Sigmoid colon (tissue), 7 donors: ENCODE measurements around the gene CTDSPL2. TPM values are rescaled to one million over a fixed set of nuclear protein-coding genes. Genes with fewer than 3 reads are reported as not detected.

Experiments
- DNase-seq: peaks from one replicate; pipeline ENCODE4 v3.0.0-alpha.2; 2019
- H3K27ac ChIP-seq, 4 donors: fragments of 200-600 bp; sonication (generic); one replicate each; pipeline ENCODE4 v1.5.1; 2016 to 2019; ENCODE audit warnings: mild to moderate bottlenecking in 1 of 4
- H3K27me3 ChIP-seq, 3 donors: fragments of 200-600 bp; sonication (generic); one replicate each; pipeline ENCODE4 v1.5.1; 2019; ENCODE audit warnings: mild to moderate bottlenecking in 1 of 3
- H3K36me3 ChIP-seq, 4 donors: fragments of 200-600 bp; sonication (generic); one replicate each; pipeline ENCODE4 v1.5.1; 2016 to 2019
- H3K4me1 ChIP-seq, 4 donors: fragments of 200-600 bp; sonication (generic); one replicate each; pipeline ENCODE4 v1.5.1; 2017 to 2019
- H3K4me3 ChIP-seq, 4 donors: fragments of 200-600 bp; sonication (generic); one replicate each; pipeline ENCODE4 v1.5.1; 2017 to 2019; ENCODE audit warnings: mild to moderate bottlenecking in 2 of 4, moderate library complexity in 1 of 4
- H3K9me3 ChIP-seq, 4 donors: fragments of 200-600 bp in 3 of 4; sonication (generic) in 3 of 4; one replicate each; pipeline versions ENCODE4 v1.5.1 to v1.6.1; 2013 to 2019
- EP300 ChIP-seq, 4 donors: sonication (generic); formaldehyde crosslinking; IDR thresholded peaks; one replicate each; pipeline ENCODE4 v1.6.1; 2017; ENCODE audit warnings: antibody characterized with exemption in 4 of 4
- POLR2A ChIP-seq, 2 donors: fragments of 450-650 bp; IDR thresholded peaks; one replicate each; pipeline ENCODE4 v1.6.1; 2016; ENCODE audit warnings: antibody characterized with exemption in 2 of 2, mild to moderate bottlenecking in 2 of 2, moderate library complexity in 2 of 2
- POLR2AphosphoS5 ChIP-seq, 4 donors: sonication (generic); formaldehyde crosslinking; IDR thresholded peaks; one replicate each; pipeline ENCODE4 v1.6.1; 2017; ENCODE audit warnings: antibody characterized with exemption in 4 of 4
- WGBS, 2 donors: extraction: QIAGEN DNeasy Blood & Tissue Kit; methylation state at CpG; one replicate each; pipeline ENCODE4 v1.1.7; 2013; 5-methylcytosine and 5-hydroxymethylcytosine counted together
- intact Hi-C: fragments of 100-400 bp; cut with DNase I; formaldehyde crosslinking; loops from one replicate; pipeline ENCODE4 v1.15.1; 2023
- polyA plus RNA-seq, 3 donors: library from polyadenylated mRNA; stranded (reverse); fragments of 200-250 nt; gene quantifications; one replicate each; pipeline ENCODE4 v1.2.3, GENCODE V29; 2013
- total RNA-seq, 4 donors: library from RNA; depleted of rRNA; stranded (reverse); fragments of >200 nt; gene quantifications; one replicate each; pipeline ENCODE4 v1.1.0, GENCODE V29; 2016
- TF ChIP-seq, protein P1 (sequence below), 4 experiments: fragments of 450-650 bp in 3 of 4; fragments of 200-600 bp in 1 of 4; IDR thresholded peaks; one replicate each; pipeline ENCODE4 v1.5.1; 2016 to 2019; ENCODE audit warnings: antibody characterized with exemption in 4 of 4, mild to moderate bottlenecking in 3 of 4, moderate library complexity in 2 of 4
- donor health status: healthy with polysubstance abuse.
- donor health status: Bipolar disorder and iron deficiency.
- donor health status: healthy.

CTDSPL2 gene
- total and polyA plus RNA-seq, 7 donors: 5.4 to 57.8 (median 25.4) TPM

DNA sequence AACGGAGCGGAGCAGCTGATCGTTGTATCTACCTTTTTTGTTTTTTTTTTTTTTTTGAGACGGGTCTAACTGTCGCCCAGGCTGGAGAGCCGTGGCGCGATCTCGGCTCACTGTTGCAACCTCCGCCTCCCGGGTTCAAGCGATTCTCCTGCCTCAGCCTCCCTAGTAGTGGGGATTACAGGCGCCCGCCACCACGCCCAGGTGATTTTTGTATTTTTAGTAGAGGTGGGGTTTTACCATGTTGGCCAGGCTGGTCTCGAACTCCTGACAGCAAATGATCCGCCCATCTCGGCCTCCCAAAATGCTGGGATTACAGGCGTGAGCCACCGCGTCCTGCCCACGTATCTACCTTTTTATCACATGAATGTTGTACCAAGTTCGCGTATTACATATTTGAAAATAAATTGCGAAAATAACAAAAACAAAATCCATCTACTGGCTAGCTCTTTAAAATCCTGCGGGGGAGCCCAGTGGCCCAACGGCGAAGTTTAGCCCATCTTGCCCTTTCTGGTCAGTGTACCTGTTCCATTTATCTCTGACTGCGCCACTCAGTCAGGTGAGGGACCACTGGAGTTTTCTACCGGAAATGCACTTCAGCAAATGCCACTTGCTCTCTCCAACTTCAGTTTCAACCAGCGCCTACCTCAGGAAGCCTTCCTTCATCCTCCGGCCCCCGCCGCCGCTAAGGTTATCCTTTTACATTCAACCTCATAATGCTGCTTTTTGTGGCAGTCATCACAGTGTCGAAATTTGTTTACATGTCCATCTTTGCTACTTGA, 108.3 kb downstream of the CTDSPL2 start:
- 50 to 60% methylated on average over 36 of the region's 36 CpGs for WGBS, 2 donors

DNA sequence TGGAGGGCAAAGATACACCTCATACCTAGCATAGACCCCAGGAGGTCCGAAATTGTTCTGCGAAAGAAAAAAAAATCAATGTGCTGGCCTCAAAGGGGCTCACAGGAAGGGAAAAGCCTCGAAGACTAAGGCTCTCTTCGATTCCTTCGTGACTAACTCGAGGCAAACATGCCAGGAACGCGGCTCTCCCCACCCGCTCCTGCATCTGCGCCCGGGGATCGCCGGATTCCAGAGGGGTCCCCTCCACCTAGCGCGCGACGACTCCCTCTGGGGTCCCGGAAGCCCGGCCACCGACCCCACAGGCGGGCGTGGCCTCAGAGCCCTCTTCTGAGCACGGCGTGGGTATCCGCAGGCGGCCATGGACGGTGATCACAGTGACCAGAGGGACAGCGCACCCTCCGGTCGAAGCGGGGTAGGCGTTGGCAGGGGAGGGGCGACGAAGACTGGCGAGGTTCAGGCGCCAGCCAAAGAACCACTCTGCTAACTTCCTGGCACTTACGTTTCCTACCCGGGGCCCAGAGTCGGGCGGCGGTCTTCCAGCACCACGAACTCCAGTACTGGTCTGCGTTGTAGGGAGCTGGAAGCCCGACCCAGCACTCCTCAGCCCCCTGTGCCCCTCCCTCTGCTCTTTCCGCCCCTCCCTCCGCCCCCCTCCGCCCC, 109.0 kb downstream of the CTDSPL2 start:
- Histone ChIP-seq H3K36me3 (peaks cover 0 to 21% (median 1%) of the 10 kb centered on the region in 4 donors), H3K27me3 (no peaks in the 10 kb centered on the region), H3K9me3 (no peaks in the 10 kb centered on the region), H3K27ac (peak overlapping the region; percentile 95 to 99 (median 98)), H3K4me1 (peaks cover 0 to 46% (median 40%) of the 10 kb centered on the region in 4 donors), H3K4me3 (peak overlapping the region; percentile 80 to 100 (median 90))
- peak; percentile 62 to 92 (median 80) for TF ChIP-seq POLR2AphosphoS5 (IDR thresholded peaks at IDR 0.05)
- TF ChIP-seq POLR2A (IDR thresholded peaks at IDR 0.05): peak; percentile 75 to 83
- no peak for TF ChIP-seq EP300 (IDR thresholded peaks at IDR 0.05)
- TF ChIP-seq, protein P1, sequence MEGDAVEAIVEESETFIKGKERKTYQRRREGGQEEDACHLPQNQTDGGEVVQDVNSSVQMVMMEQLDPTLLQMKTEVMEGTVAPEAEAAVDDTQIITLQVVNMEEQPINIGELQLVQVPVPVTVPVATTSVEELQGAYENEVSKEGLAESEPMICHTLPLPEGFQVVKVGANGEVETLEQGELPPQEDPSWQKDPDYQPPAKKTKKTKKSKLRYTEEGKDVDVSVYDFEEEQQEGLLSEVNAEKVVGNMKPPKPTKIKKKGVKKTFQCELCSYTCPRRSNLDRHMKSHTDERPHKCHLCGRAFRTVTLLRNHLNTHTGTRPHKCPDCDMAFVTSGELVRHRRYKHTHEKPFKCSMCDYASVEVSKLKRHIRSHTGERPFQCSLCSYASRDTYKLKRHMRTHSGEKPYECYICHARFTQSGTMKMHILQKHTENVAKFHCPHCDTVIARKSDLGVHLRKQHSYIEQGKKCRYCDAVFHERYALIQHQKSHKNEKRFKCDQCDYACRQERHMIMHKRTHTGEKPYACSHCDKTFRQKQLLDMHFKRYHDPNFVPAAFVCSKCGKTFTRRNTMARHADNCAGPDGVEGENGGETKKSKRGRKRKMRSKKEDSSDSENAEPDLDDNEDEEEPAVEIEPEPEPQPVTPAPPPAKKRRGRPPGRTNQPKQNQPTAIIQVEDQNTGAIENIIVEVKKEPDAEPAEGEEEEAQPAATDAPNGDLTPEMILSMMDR (IDR thresholded peaks at IDR 0.05): peak in 3 of 4 experiments; percentile 25 to 43 (median 37)
- DNase-seq: no peak
- WGBS, 2 donors: 0% methylated on average over 45 to 46 of the region's 47 CpGs
- intact Hi-C loops: loop anchor here (2.0 to 10.0 kb wide), 3 partner anchors 110 to 838 kb away; partner anchors contain the start of genes CTDSPL2 and GATM

More for the DNA sequence above, 108.3 kb downstream of the CTDSPL2 start:
- Histone ChIP-seq H3K4me3 (peak overlapping the region; percentile 80 to 100 (median 90)), H3K27ac (peak overlapping the region; percentile 95 to 99 (median 98)), H3K4me1 (peaks cover 0 to 39% (median 33%) of the 10 kb centered on the region in 4 donors), H3K9me3 (no peaks in the 10 kb centered on the region), H3K27me3 (no peaks in the 10 kb centered on the region), H3K36me3 (peaks cover 0 to 14% (median 1%) of the 10 kb centered on the region in 4 donors)
- TF ChIP-seq POLR2A (IDR thresholded peaks at IDR 0.05) (no peak), EP300 (IDR thresholded peaks at IDR 0.05) (no peak), POLR2AphosphoS5 (IDR thresholded peaks at IDR 0.05) (no peak)
- TF ChIP-seq, protein P1 (IDR thresholded peaks at IDR 0.05): no peak
- peak; percentile 70 for DNase-seq
- intact Hi-C loops: loop anchor here (2.0 to 10.0 kb wide), 3 partner anchors 109 to 839 kb away; partner anchors contain the start of genes CTDSPL2 and GATM

DNA sequence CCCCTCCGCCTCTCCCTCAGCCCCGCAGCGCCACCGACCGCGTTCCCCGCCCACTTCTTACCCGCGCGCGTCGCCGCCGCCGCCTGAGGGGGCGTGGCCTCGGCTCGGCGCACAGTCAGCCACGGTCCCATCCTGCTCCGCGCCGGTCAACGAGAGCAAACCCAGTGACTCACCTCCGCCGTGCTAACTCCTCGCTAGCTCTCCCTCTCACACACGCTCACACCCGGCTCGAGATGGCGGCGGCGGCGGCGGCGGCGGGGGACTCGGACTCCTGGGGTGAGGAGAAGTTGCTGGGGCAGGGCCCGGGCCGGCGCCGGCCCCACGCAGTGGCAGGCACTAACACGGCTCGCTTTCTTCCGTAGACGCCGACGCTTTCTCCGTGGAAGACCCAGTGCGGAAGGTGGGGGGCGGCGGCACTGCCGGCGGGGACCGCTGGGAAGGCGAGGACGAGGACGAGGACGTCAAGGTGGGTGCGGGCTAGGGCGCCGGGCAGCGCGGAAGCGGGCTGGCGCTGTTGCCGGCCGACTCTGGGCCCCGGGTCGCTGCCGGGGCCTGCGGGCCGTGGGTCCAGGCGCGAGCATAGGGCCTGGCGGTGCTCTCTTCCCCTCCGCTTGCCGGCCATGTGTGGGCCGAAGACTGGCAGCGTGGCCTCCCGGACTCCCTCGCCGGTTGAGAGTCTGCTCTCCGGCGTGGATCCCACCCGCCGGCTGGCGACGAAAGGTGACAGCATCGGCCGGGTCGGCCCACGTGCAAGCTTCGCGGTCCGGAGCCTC, 109.7 kb downstream of the CTDSPL2 start, which contains the start of gene EIF3J:
Gene EIF3J (plus strand): TSS at position 186 of the 773 bp plus-strand sequence. CDS start 48 bp downstream, at position 234.
- Histone ChIP-seq H3K36me3 (peaks cover 0 to 22% (median 1%) of the 10 kb centered on the region in 4 donors), H3K4me1 (peaks cover 0 to 53% (median 47%) of the 10 kb centered on the region in 4 donors), H3K27ac (peak within 1 kb of the TSS; percentile 95 to 99 (median 98)), H3K4me3 (peak within 1 kb of the TSS; percentile 80 to 100 (median 90)), H3K27me3 (no peaks in the 10 kb centered on the region), H3K9me3 (no peaks in the 10 kb centered on the region)
- 0% methylated on average over 96 of the region's 97 CpGs for WGBS, 2 donors
- peak; percentile 26 to 57 for TF ChIP-seq POLR2A (IDR thresholded peaks at IDR 0.05)
- TF ChIP-seq EP300 (IDR thresholded peaks at IDR 0.05): no peak
- TF ChIP-seq, protein P1 (IDR thresholded peaks at IDR 0.05): no peak
- peak; percentile 92 to 99 (median 96) for TF ChIP-seq POLR2AphosphoS5 (IDR thresholded peaks at IDR 0.05)
- intact Hi-C loops: loop anchor here (2.0 to 10.0 kb wide), 3 partner anchors 110 to 838 kb away; partner anchors contain the start of genes CTDSPL2 and GATM
- peak; percentile 98 for DNase-seq

DNA sequence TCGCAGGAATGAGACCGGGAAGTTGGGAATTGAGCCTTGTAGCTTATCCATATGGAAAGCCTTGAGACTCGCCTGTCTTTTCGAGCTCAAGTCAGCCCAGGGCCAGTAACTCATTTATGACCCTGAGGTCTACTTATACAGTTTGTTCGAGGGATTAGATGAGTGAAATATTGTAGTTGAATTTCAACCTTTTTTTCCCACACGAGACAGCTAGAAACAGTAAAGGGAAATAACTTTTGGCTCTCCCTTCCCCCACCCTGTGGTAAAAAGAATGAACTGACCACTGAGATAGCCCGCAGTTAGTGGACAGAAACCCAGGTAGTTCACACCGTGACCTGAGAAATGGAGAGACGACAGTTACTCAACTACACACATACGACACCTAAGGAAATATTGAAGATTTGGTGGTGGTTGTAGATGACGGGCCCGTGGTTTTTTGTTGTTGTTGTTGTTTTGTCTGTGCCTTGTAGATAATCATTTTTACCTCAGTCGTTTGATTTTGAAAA, 110.4 kb downstream of the CTDSPL2 start:
- H3K9me3 ChIP-seq: no peaks in the 10 kb centered on the region
- intact Hi-C loops: loop anchor here (2.0 to 10.0 kb wide), 3 partner anchors 111 to 837 kb away; partner anchors contain the start of genes CTDSPL2 and GATM
- WGBS, 2 donors: 4 to 9% methylated on average over 13 of the region's 13 CpGs
- no peak for DNase-seq
- TF ChIP-seq EP300 (IDR thresholded peaks at IDR 0.05) (no peak), POLR2AphosphoS5 (IDR thresholded peaks at IDR 0.05) (no peak), POLR2A (IDR thresholded peaks at IDR 0.05) (no peak)
- TF ChIP-seq, protein P1 (IDR thresholded peaks at IDR 0.05): no peak
- no peaks in the 10 kb centered on the region for H3K27me3 ChIP-seq
- H3K4me1 ChIP-seq: peaks cover 0 to 59% (median 53%) of the 10 kb centered on the region in 4 donors
- H3K27ac ChIP-seq: peak overlapping the region; percentile 95 to 99 (median 98)
- peaks cover 0 to 22% (median 0%) of the 10 kb centered on the region in 4 donors for H3K36me3 ChIP-seq
- H3K4me3 ChIP-seq: peak overlapping the region; percentile 80 to 100 (median 90)
